BJ (cell line): ENCODE results near the gene DSCAML1. TPM values are rescaled to one million over a fixed set of nuclear protein-coding genes. Genes with fewer than 3 reads are reported as not detected.

Experiments
- CTCF ChIA-PET: fragments of 350-600 bp; formaldehyde crosslinking; extraction: SDS; loops from one replicate; lab custom pipeline; 2021; ENCODE audit warnings: antibody characterized with exemption, inconsistent platforms; lab: Yijun Ruan, JAX
- POLR2A ChIA-PET: fragments of 300-600 bp; sonication (Branson Sonifier 250); formaldehyde crosslinking; extraction: SDS; loops from one replicate; lab custom pipeline; 2021; ENCODE audit warnings: antibody characterized with exemption; lab: Charles Lee
- DNase-seq: peaks from one replicate; pipeline ENCODE4 v3.0.0-alpha.2; 2011; ENCODE audit warnings: low read depth
- H3K27me3 ChIP-seq: 2 replicates; pipeline ENCODE4 v1.6.0; 2011; ENCODE audit warnings: low read length; ENCODE audit not compliant: control insufficient read depth, insufficient read depth
- H3K36me3 ChIP-seq: 2 replicates; pipeline ENCODE4 v1.5.1; 2011; ENCODE audit warnings: low read length; ENCODE audit not compliant: control insufficient read depth, insufficient read depth
- H3K4me3 ChIP-seq: 2 replicates; pipeline ENCODE4 v1.5.1; 2011; ENCODE audit warnings: low read depth, mild to moderate bottlenecking, control low read depth, low read length
- CTCF ChIP-seq: IDR thresholded peaks from 2 replicates; pipeline ENCODE4 v1.5.1; 2011; ENCODE audit warnings: low read depth, mild to moderate bottlenecking, control low read depth, inconsistent platforms, low read length, moderate library complexity; ENCODE audit not compliant: insufficient read depth
- polyA plus RNA-seq: library from polyadenylated mRNA; depleted of rRNA; stranded (reverse); fragments of >200 nt; gene quantifications from 2 replicates; pipeline ENCODE4 v1.2.3, GENCODE V29; 2011

Gene DSCAML1
- polyA plus RNA-seq, 1 experiment = not detected

- H3K4me3 ChIP-seq = no peak overlapping the region
- ChIA-PET CTCF (no interaction called here), POLR2A (no interaction called here)
- no peak for DNase-seq
- peaks cover 3% of the 10 kb centered on the region; the same call in 1 of the 2 replicates for H3K27me3 ChIP-seq
- no peaks in the 10 kb centered on the region for H3K36me3 ChIP-seq
- no peak for TF ChIP-seq CTCF
These were observed 115.6 kb downstream of the DSCAML1 start for GRCh38 chr11:117681438-117681837.

GRCh38 chr11:117679461-117679860 lies 117.6 kb downstream of the DSCAML1 start:
- no peaks in the 10 kb centered on the region for H3K36me3 ChIP-seq
- ChIA-PET CTCF (no interaction called here), POLR2A (no interaction called here)
- H3K4me3 ChIP-seq = no peak overlapping the region
- TF ChIP-seq CTCF = no peak
- DNase-seq = no peak
- H3K27me3 ChIP-seq = peaks cover 3% of the 10 kb centered on the region

GRCh38 chr11:117678658-117679406 lies 118.2 kb downstream of the DSCAML1 start:
- DNase-seq = no peak
- Histone ChIP-seq H3K4me3 (no peak overlapping the region), H3K27me3 (peaks cover 3% of the 10 kb centered on the region), H3K36me3 (no peaks in the 10 kb centered on the region)
- ChIA-PET POLR2A (no interaction called here), CTCF (no interaction called here)
- no peak for TF ChIP-seq CTCF

GRCh38 chr11:117677729-117678310 lies 119.2 kb downstream of the DSCAML1 start:
- no peak for DNase-seq
- no peak for TF ChIP-seq CTCF
- no peaks in the 10 kb centered on the region for H3K36me3 ChIP-seq
- CTCF ChIA-PET = no interaction called here
- peaks cover 3% of the 10 kb centered on the region for H3K27me3 ChIP-seq
- no peak overlapping the region for H3K4me3 ChIP-seq
- POLR2A ChIA-PET = no interaction called here

DNA sequence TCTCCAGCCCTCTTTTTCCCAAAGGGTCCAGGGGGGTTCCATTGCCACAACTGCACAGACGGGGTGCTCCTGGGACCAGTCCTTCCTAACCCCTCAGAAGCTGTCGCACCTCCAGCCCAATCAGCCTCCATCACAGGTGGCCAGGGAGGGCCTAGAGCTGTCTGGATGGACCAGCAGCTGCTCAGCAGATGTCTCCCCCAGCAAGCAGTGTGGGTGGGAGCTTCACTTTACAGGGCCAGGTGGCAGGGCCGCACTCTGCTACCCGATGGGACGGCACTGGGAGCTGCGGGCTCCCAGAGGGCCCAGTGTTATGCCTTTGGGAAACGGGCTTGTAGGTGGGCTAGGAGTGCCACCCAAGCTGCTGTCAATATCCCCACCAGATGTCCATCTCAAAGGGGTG lies 120.5 kb downstream of the DSCAML1 start:
- no peaks in the 10 kb centered on the region for H3K36me3 ChIP-seq
- H3K27me3 ChIP-seq = peaks cover 5% of the 10 kb centered on the region
- POLR2A ChIA-PET = no interaction called here
- no peak overlapping the region for H3K4me3 ChIP-seq
- no peak for DNase-seq
- CTCF ChIA-PET = no interaction called here
- TF ChIP-seq CTCF = no peak
